ENCODE measurements around the gene DCBLD1.

DNA sequence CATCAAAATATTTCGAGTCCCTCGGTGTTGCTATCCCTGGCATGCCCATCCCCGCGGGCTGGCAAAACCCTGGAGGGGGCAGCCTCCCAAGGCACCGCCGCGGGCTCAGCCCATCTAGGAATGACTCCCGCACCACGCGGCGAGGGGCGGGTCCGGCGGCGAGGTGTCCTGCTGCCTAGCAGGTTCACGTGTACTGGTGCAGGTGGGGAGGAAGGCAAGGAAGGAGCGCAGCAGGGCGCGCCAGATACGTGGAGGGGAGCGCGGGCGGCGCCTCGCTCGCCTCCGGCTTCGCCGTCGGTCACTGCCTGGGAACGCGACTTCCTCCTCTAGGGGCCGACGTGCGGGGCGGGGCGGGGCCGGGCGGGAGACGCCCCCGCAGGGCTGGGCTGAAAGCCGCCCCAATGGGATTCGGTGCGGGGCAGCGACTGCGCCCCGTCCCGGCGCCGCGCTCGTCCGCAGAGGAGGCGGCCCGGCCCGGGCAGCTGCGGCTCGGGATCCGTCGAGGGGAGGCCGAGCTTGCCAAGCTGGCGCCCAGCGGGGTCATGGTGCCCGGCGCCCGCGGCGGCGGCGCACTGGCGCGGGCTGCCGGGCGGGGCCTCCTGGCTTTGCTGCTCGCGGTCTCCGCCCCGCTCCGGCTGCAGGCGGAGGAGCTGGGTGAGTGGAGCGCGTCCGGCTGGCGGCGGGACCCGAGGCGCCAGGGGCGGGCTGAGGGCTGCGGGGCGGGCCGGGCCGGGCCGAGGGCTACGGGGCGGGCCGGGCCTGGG, at the start of gene DCBLD1:
- TF ChIP-seq, protein P1, sequence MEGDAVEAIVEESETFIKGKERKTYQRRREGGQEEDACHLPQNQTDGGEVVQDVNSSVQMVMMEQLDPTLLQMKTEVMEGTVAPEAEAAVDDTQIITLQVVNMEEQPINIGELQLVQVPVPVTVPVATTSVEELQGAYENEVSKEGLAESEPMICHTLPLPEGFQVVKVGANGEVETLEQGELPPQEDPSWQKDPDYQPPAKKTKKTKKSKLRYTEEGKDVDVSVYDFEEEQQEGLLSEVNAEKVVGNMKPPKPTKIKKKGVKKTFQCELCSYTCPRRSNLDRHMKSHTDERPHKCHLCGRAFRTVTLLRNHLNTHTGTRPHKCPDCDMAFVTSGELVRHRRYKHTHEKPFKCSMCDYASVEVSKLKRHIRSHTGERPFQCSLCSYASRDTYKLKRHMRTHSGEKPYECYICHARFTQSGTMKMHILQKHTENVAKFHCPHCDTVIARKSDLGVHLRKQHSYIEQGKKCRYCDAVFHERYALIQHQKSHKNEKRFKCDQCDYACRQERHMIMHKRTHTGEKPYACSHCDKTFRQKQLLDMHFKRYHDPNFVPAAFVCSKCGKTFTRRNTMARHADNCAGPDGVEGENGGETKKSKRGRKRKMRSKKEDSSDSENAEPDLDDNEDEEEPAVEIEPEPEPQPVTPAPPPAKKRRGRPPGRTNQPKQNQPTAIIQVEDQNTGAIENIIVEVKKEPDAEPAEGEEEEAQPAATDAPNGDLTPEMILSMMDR (IDR thresholded peaks at IDR 0.05), result 0 out of 2 replicates have a peak, but pooled peaks have one; percentile 11
- no peak for TF ChIP-seq ZFX (IDR thresholded peaks at IDR 0.05; ENCODE audit: borderline replicate concordance)
